Retina (tissue), 1 donor: ENCODE results near the gene CCDC107.
A peak's percentile ranks its signal among the peaks of the same experiment; 100 is the strongest.
"Not testable (repeated sequence)": the region's sequence is repeated elsewhere in the genome, so short reads cannot be mapped to it uniquely, and the experiment has no call there.

Experiments
- DNase-seq: peaks from one replicate; pipeline ENCODE4 v3.0.0-alpha.2; 2016

The CCDC107 gene

DNA sequence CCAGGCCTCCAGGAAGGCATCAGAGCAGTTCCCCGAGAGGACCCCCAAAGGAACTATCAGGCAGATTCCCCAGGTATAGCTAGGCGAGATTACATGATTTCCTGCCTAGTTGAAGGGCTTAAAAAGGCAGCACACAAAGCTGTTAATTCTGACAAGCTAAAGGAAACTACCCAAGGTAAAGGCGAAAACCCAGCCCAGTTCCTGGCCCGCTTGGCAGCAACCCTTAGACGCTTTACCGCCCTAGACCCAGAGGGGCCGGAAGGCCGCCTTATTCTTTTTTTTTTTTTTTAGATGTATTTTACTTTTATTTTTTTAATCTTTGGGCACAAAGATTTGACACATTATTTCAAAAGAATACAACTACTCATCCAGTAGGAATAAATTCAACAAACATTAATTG, 19.3 kb upstream of the CCDC107 start:
- not testable (repeated sequence) for DNase-seq

DNA sequence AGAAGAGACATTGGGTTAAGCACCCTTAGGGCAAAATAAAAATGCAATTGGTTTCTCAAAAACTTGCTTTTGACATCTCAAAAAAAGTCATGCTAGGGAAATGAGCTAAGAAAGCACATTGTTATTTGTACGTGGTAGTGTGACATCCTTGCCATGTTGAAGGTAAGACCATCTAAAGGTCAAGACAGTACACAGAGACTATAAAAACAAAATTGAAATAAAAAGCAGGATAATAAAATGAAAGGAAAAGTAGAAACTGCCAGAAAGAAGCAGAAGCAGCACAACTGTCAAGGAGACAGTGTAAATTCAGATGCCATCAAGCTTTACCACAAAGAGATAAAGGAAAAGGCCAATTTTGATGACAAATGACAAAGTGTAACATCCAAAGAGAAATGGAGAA, 18.9 kb upstream of the CCDC107 start:
- DNase-seq = not testable (repeated sequence)

DNA sequence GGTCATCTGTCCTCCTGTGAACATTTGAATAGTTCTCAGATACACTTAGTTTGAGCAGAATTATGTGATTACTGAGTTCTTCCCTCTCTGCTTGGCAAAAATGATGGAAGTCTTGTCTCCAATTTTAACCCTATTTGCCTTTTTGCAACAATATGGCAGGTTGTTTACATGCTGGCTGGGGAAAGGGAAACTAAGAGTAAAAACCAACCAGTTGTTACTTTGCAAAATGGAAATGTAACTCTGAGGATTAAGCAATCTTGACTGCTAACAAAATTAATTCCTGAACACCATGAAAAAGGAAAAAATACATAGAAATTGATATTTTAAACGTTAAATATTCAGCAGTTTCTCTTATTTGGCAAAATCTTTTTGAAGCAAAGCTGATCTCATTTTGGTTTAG, 18.5 kb upstream of the CCDC107 start:
- DNase-seq = no peak

DNA sequence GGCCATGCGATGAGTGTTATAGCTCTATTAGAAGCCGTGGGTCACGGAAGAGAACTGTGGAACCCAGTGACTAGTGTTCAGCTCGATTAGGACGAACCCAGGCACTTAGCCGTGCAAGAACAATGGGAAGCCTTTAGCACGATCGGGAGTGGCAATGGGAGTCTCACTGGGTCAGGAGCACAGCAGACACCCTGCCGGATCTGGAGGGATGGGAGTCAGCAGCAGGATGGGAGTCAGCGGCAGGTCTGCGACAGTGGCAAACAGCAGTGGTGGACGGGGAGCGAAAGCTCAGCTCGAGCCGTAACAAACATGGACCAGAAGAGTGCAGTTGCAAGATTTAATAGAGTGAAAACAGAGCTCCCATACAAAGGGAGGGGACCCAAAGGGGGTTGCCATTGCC, 17.7 kb upstream of the CCDC107 start:
- DNase-seq = not testable (repeated sequence)

DNA sequence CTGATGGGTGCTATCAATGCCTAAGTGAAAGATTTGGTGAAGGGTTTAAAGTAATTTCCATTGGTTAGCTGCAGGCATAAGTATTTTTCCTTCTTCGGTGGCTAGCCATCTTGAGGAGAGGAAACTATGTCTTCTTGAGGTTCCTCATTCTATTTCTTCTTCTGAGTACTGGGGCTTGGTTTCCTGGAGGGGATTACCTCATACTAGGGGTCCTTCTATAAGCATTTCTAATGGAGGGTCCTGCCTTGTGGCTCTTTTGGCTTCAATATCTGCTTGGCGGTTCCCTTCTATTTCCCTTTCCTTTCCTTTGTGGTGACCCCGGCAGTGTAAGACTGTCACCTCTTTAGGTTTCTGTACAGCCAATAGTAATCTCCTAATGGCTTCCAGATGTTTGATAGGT, 16.6 kb upstream of the CCDC107 start:
- DNase-seq = not testable (repeated sequence)

DNA sequence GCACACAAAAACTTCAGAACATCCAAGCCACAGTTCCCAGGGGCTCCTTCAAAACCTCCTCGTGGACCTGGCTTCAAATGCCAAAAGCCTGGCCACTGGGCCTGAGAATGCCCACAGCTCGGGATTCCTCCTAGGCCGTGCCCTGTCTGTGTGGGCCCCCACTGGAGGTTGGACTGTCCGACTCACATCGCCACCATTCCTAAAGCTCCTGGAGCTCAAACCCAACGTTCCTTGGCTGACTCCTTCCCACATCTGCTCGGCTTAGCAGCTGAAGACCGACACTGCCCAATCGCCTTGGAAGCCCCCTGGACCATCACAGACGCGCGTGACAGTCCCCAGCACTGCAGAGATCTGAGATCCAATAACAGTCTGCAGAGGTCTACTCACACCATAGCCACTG, 15.0 kb upstream of the CCDC107 start:
- no peak for DNase-seq

DNA sequence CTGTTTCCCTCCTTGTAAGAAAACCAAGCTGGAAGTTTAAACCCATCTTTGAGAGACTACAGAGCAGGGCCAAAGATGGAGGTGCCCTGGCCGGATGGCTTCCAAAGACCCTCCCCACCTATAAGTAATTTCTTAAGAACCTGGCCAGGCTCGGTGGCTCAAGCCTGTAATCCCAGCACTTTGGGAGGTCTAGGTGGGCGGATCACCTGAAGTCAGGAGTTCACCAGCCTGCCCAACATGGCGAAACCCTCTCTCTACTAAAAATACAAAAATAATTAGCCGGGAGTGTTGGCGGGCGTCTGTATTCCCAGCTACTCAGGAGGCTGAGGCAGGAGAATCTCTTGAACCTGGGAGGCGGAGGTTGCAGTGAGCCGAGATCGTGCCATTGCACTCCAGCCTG, 12.4 kb upstream of the CCDC107 start:
- not testable (repeated sequence) for DNase-seq

DNA sequence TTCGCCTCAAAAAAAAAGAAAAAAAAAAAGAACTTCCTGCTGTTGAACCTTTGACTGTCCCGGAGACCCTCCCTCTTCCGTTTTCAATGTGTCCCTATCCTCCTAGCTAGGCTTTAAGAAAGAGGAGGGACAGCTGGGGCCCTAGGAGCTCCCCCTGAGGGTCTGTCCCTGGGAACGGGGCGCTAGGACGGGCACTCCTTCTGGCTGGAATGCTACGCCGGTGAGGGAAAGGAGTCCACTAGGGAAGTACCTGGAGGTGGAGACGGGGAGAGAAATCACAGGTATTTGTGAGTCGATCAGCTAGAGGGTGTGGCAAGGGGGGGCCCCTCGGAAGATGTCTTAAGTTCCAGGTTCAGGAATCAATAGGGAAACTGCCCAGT, 11.9 kb upstream of the CCDC107 start:
- no peak for DNase-seq

DNA sequence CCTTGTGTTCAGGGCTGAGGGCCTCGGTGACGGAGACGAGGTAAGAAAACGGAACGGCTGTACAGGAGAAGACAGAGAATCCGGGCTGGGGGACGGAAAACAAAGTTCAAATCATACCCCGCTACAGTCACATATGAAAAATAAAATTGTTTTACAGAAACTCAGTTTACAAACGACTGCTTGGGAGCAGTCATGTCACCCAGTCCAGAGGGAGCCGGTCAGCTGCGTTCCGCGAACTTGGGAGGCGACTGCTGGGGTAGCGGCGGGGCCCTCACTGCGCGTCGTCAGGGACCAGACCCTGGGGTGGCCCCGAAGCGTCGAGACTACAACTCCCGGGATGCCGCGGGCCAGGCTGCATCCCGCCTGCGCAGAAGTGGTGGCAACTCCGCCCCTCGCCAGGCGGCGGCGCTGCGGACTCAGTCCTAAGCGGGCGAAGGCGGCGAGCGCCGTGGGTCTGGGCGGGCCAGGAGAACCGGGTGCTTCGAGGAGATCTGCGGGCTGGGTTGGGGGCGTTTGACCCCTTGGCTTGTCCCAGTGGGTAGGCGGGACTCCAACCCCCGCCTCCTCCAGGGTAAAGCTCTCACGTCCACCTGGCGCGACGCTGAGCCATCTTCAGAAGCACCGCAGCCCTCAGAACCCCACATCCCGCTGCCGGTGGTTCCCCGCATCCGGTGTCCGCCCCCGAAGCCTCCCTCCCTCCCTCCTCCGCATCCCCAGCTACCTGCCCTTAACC, 11.4 kb upstream of the CCDC107 start:
- DNase-seq = peak; percentile 97

DNA sequence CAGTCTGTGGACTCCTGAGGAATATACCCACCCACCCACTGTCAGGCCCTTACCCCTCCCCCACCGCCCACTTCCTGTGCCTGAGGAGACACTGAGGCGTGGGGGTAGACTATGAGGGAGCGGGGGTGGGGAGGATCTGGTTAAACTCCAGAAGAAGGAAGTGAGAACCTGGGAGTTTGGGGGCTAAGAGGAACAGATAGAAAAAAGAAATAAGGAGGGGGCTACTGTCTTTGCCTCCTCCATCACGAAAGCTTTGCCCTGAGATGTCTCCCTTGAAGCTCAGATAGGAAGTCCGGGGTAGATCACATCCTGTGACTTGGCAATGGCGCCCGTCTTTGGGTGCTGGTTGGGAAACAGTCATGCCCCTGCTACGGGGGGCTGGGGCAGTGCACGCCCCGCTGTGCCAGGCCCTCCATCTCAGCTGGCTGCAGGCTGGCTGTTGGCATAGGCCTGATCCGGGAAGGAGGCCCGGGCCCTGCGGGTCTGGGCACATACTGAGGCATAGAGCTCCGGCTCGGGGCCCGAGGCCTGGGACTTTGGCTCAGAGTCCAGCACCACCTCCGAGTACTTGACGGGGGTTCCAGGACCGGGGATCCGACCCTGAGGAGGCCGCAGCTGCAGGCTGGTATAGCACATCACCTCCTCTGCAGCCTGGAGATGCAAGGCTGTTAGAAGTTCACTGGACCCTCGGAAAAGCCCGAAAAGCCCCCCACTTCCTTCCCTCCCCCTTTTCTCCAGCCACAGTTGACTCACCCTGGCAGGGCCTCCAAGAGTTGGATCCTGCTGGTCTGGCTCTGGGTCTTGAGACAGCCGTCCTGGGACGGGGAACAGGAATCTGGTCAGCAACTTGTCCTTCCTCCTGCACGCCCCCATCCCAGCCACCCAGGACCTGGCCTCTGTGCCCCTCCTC, 8.4 kb upstream of the CCDC107 start:
- no peak for DNase-seq

DNA sequence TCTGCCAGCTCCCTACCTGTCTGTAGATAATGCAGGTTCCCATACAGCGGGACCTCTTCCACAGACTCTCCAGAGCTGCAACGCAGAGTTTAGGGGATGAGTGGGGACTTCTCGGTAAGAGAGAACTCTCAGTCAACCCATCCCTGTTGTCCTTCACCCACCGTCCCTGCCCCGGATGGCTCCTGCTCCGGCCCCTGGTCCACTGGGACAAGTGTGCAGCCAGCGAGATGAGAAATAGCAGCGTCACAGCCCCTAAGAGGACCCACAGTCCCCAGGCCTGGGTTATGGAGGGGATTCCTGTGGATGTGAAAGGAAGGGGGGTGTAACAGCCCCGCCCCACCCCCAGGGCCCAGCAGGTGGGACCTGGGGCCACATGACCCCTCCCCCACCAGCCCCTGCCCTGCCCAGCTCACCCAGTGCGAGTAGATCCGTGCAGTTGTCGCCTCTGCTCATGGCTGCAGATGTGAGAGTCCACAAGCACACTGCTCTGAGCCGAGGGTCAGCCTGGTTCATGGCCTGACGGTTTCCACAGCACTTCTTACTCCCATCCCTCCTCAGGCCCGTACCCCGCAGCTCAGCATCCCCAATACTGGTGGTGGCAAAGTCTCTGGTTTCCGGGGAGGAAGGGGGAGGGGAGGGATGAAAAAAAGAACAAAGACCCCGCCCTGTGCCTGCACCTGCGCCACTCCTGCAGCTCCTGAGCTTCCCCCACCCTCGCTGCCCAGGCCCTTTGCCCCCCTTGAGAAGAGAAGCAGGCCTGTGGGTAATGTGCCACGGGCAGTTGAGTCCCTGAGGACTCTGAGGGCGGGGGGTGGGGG, 7.5 kb upstream of the CCDC107 start, which contains the start of gene SIT1:
Gene SIT1, minus strand, starts transcription at position 591 of the 818 bp plus-strand sequence. Its CDS starts 78 bp downstream, at position 513.
- DNase-seq = no peak

DNA sequence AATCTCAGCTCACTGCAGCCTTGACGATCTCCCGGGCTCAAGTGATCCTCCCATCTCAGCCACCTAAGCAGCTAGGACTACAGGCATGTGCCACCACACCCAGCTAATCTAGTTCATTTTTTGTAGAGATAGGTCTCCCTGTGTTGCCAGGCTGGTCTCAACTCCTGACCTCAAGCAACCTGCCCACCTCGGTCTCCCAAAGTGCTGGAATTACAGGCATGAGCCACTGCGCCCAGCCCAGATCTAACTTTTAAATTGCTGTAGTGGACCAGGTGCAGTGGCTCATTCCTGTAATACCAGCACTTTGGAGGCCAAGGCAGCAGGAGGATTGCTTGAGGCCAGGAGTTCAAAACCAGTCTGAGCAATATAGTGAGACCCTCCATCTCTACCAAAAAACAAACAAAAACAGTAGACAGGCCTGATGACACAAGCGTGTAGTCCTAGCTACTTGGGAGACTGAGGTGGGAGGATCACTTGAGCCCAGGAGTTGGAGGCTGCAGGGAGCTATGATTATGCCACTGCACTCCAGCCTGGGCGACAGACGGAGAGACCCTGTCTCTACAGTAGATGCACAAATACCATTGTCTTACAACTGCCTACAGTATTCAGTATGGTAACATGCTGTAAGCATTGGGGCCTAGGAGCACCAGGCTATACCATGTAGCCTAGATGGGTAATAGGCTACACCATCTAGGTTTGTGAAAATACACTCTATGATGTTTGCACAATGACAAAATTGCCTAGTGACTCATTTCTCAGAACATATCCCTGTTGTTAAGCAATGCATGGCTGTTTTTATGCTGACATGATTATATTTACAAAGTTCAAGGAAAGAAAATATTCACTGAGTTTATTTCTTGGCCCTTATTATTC, 5.9 kb upstream of the CCDC107 start:
- DNase-seq = no peak

DNA sequence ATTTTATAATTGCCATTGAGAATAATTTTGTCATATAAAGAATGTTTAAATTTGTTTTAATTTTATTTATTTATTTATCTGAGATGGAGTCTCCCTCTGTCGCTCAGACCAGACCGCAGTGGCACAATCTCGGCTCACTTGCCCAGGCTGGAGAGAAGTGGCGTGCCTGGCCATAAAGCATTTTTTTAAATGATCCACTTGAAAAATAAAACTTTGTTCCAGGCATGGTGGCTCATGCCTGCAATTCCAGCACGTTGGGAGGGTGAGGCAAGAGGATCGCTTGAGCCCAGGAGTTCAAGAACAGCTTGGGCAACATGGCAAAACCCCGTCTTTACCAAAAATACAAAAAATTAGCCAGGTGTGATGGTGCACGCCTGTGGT, 5.3 kb upstream of the CCDC107 start:
- DNase-seq = no peak

DNA sequence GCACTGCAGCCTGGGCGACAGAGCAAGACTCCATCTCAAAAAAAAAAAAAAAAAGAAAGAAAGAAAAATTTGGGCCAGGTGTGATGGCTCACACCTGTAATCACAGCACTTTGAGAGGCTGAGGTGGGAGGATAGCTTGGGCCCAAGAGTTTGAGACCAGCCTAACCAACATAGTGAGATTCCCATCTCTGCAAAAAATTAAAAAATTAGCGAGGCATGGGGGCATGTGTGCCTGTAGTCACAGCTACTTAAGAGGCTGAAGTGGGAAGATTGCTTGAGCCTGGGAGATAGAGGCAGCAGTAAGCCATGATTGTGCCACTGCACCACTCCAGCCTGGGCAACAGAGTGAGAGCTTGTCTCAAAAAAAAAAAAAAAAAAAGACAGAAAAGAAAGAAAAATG, 4.5 kb upstream of the CCDC107 start:
- no peak for DNase-seq

DNA sequence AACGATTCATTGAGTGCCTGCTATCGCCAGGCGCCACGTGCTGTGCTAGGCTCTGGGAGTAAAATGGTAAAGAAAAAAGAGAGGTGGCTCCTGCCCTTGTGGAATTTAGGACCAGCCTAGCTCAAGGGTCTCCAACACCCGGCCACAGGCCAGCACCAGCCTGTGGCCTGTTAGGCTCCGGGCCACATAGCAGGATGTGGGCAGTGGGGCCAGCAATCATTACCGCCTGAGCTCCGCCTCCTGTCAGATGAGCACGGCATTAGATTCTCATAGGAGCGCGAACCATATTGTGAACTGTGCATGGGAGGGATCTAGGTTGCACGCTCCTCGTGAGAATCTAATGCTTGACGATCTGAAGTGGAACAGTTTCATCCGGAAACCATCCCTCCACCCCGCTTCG, 1.7 kb upstream of the CCDC107 start:
- DNase-seq = no peak

DNA sequence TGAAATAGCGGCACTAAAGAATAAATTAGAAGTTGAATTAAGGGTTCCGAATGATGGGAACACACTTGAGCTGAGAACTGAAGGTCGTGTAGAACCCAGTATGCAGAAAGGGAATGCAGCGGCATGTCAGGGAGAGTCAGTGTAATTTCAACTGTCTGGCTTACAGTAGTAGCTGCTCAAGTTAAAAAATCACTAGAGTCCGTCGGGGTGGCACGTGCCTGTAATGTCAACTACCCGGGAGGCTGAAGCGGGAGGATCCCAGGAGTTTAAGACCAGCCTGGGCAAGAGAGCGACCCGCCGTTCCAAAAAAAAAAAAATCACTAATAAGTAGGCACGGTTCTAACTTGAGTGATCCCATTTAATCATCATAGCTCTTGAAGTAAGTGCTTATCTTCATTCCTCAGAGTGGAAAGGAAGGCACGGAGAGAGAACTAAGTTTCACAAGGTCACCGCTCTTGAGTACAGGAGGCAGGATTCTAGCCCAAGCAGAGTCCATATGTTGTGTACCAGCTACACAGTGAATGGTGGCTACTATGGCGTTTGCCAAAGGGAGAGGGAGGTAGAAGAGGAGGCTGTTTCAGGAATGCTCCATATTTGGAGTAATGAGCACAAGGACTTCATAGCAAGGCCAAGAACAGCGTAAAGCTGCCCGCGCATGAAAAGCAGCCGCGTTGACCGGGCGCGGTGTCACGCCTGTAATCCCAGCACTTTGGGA, 1.1 kb upstream of the CCDC107 start:
- DNase-seq = no peak

DNA sequence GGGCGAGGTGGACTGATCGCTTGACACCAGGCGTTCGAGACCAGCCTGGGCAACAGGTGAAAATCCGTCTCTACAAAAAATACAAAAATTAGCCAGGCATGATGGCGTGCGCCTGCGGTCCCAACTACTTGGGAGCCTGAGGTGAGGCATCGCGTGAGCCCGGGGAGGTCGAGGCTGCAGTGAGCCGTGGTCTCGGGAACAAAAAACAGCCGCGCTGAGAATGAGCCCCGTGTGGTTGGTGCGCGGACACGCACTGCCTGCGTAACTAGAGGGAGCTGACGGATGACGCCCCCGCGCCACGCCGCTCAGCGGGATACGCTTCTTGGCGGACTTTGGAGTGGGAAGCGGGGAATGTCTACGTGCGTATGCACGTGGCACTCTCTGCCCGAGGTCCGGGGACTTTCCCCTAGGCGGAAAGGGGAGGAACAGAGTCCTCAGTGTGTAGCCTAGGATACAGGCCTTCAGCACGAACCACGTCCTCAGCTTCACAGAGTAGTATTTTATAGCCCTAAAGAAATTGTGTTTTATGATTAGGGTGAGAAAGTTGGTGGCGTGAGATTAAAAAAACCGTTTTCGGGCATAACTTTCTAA, 451 bp upstream of the CCDC107 start, which contains the start of gene RMRP:
Gene RMRP, minus strand, starts transcription at position 474 of the 591 bp plus-strand sequence.
- peak; percentile 98 for DNase-seq

DNA sequence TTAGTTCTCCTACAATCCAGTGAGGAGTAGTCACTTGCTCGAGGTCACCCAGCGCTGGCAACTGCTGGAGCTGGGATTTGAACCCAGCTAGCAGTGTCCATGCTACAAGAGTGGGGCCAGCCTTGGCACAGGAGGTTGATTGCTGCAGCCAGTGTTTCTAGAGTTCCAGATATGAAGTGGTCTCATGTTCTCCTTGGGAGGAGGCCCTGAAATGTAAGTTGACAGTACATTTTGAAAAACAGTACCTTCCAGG, 802 bp downstream of the CCDC107 start:
- no peak for DNase-seq

DNA sequence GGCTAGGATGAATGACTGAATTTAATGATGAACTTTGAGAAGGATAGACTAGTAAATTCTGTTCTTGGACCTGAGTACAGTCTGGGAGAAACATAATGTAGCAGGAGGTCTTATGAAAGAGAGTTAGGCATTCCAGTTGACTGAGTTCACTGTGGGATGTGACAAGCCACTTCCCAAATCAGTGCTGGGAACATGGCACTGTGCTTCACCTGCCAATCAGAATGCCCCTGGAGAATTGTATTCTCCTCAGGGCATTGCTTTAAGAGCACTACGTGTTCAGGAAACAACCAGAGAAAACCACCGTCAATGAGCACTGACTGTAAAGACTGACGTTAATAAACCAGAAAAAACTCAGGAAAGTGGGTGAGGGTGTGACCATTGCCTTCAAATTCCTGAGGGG, 1.2 kb downstream of the CCDC107 start:
- no peak for DNase-seq

DNA sequence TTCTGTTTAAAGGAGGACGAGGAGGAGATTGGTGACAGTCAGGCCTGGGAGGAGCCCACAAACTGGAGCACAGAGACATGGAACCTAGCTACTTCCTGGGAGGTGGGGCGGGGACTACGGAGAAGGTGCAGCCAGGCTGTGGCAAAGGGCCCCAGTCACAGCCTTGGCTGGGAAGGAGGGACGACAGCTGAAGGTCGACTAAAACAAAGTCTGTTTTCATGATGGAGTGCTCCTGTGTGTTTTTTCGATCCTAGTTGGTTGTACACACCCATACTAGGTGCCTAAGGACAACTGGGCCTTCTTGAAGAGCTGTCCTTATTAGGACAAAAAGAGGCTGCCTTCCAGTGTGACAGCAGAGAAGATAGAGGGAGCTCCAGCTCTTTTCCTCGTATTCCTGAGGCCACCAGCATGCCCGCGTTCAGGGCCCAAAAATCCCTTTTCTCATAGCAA, 2.9 kb downstream of the CCDC107 start:
- DNase-seq = no peak

DNA sequence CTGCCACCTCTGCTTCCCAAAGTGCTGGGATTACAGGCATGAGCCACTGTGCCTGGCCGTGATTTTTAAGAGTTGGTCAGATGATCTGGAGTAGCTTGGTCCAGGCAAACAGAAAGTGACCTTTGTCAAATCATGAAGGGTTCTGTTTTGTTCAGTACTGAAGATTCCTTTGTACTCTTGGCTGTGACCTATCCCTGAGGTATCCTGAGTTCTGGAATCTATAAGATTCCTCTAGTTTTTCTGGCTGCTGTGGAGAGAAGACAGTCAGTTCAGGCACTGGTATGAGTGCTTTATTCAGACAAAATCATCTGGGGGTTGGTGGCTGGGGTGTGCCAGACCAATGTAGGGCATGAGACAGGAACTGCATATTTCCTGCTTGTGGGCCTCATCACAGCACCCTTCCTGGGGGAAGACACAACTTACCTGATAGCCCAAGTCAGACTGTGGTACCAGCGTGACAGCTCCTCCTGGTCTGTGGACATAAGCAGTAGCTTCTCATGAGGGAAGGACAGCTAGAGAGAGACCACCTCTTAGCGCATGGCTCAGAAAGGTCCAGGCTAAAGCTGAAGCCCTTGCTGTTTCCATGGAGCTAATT, 3.8 kb downstream of the CCDC107 start:
- no peak for DNase-seq
